GM21786 (cell line): ENCODE data around the gene RBMY1A1.
"Not testable (repeated sequence)": the region's sequence is repeated elsewhere in the genome, so short reads cannot be mapped to it uniquely, and the experiment has no call there.

Experiments used
- ATAC-seq: cut with Tn5 transposase; IDR thresholded peaks from one replicate; pipeline ENCODE4 v1.9.1; 2021; ENCODE audit not compliant: unreplicated experiment

The RBMY1A1 gene

DNA sequence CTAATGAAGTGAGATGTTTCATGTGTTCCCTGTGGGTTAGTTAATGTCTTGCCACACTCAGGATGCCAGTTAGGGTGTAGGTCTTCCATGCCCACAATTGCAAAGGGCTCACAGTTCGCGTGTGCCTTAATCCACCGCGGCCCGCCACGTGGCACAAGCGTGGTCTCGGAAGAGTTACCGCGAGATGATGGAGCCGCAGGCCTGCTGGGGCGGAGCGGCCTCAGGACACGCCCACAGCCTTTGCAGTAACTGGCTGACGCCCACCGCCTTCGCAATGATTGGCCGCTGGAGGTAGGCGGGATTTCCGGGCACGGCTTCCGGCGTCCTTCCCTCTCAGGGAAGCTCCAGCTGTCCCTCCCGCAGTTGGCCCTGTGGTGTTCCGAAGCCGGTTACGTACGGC is at the start of gene RBMY1A1:
RBMY1A1 (plus strand) TSS at position 301 of the 400 bp plus-strand sequence. CDS start 2,013 bp downstream, outside the sequence.
- not testable (repeated sequence) for ATAC-seq

DNA sequence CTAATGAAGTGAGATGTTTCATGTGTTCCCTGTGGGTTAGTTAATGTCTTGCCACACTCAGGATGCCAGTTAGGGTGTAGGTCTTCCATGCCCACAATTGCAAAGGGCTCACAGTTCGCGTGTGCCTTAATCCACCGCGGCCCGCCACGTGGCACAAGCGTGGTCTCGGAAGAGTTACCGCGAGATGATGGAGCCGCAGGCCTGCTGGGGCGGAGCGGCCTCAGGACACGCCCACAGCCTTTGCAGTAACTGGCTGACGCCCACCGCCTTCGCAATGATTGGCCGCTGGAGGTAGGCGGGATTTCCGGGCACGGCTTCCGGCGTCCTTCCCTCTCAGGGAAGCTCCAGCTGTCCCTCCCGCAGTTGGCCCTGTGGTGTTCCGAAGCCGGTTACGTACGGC is 23.6 kb upstream of the RBMY1A1 start, which contains the start of gene RBMY1B:
RBMY1B (plus strand) TSS at position 301 of the 400 bp plus-strand sequence. CDS start 2,013 bp downstream, outside the sequence.
- ATAC-seq: not testable (repeated sequence)

DNA sequence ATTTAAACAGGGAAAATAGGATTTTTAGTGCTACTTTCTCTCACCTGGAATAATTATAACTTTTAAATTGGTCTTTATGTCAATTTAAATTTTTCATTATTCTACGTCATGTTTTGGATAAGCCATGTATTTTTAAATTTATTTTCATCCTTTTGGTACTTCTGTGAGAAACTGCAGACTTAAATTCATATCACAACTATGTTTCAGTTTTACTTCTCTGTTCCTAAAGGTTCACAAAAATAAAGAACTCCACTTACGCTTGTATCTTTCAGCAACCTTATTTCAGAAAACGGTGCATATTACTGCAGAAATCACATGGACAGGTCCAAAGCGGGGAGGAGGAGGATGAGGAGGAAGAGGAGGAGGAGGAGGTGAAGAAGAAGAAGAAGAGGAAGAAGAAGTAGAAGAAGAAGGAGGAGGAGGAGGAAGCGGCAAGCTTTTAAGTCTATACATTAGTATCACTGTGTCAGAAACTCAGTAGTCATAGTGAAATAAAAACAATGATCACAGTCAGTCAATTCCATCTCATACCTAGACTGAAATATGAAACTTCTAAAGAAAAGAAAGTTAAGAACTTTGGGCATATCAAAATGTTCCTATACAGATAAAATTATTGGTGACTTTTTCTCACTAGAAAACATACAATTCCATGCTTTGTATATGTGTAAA is 24.8 kb downstream of the RBMY1A1 start:
- not testable (repeated sequence) for ATAC-seq

DNA sequence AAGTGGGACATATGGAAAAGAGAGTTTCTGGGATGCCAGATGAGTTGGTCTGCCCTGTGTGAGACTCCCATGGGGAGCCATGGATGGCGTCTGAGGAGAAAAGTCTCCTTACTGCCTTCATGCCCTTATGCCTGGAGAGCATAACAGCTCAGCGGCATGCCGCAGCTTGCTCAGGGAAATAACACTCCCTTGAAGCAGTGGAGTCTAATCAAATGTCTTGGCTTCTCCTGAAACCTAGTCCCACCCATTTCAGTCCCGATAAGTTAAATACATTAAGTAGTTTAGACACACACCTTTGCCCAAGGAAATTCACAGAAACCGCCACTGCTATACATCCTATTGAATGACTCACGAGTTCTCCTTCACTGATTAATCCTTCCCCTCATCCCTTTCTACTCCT is 50.8 kb downstream of the RBMY1A1 start:
- ATAC-seq: no peak

DNA sequence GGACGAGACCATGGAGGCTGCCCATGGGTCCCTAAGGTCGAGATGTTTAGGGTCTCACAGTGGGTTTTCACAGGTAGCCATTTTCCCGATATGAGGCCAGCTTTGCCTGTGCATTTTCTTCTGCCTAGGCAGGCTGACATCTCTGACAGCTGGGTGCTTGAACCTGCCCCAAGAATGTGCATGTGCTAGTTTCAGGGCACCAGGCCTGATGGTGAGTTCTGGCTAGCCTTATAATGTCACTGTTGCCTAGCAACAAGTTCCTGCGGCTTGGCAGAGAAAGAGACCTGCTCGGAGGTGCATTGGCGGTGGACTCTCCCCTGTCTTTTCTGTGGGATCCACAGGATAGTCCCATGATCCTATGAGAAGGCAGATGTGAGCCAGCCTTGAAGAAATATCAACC is 51.8 kb downstream of the RBMY1A1 start:
- ATAC-seq: not testable (repeated sequence)

DNA sequence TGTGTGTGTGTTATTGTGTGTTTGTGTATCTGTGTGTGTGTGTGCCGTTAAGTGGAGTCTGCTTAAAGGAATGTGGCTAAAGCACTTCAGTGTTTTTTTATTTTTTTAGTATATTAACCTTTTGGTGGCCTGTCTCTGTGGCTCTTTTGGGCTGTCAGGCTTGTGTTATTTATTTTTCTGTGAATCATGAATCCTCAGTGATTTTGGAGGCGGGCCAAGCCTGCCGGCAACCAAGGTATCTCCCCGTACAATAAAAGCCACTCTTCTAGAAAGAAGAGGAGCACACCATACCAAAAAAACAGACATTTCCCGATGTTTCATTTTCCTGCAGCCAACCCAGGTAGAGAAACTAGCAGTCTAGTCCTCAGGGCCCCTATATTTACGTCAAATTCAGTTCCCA is 57.4 kb downstream of the RBMY1A1 start:
- ATAC-seq: no peak

DNA sequence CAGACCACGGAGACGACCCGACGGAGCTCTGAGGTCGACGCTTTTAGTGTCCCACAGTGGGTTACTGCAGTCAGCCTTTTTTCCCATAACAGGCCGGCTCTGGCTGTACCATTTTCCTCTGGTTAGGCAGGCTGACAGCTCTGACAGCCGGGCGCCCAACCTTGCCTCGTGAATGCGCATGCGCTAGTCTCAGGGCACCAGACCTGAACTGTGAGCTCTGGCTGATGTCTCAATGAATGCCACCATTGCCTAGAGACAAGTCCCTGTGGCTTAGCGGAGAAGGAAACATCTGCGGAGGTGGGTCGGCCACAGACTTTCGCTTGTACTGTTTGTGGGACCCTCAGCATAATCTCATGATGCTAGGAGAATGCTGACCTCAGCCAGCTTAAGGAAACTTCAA is 61.6 kb downstream of the RBMY1A1 start:
- ATAC-seq: not testable (repeated sequence)
